Neural cell (in vitro differentiated cells): ENCODE results near the gene TADA1. TPM values are rescaled to one million over a fixed set of nuclear protein-coding genes. Genes with fewer than 3 reads are reported as not detected.

ENCODE experiments used
- H2AFZ ChIP-seq: fragments of 200-600, 300-800 bp; sonication (generic), shearing (Covaris generic); 2 replicates; pipeline ENCODE4 v1.6.0; 2014; ENCODE audit warnings: low read depth, mild to moderate bottlenecking, antibody characterized with exemption, low read length, moderate library complexity
- H3F3A ChIP-seq: fragments of 200-600 bp; shearing (Covaris generic); 2 replicates; pipeline ENCODE4 v1.6.1; 2016; ENCODE audit warnings: mild to moderate bottlenecking, moderate library complexity, mixed read lengths, antibody characterized with exemption, low read length; ENCODE audit not compliant: insufficient read depth, poor library complexity, severe bottlenecking
- H3K27ac ChIP-seq: fragments of 200-600, 300-800 bp; sonication (generic), shearing (Covaris generic); 2 replicates; pipeline ENCODE4 v1.5.1; 2014; ENCODE audit warnings: mild to moderate bottlenecking, low read length, moderate library complexity
- H3K27me3 ChIP-seq: fragments of 300-800, 200-600 bp; sonication (generic), shearing (Covaris generic); 2 replicates; pipeline ENCODE4 v1.6.0; 2014; ENCODE audit warnings: mild to moderate bottlenecking, low read depth, low read length, moderate library complexity; ENCODE audit not compliant: insufficient read depth
- H3K36me3 ChIP-seq: fragments of 300-800, 200-600 bp; sonication (generic), shearing (Covaris generic); 2 replicates; pipeline ENCODE4 v1.5.1; 2014; ENCODE audit warnings: mild to moderate bottlenecking, antibody characterized with exemption, low read length, moderate library complexity; ENCODE audit not compliant: insufficient read depth
- H3K4me2 ChIP-seq: fragments of 300-800, 200-600 bp; sonication (generic), shearing (Covaris generic); 2 replicates; pipeline ENCODE4 v1.6.0; 2014; ENCODE audit warnings: mild to moderate bottlenecking, low read length
- H3K4me3 ChIP-seq: fragments of 300-800, 200-600 bp; sonication (generic), shearing (Covaris generic); 2 replicates; pipeline ENCODE4 v1.5.1; 2014; ENCODE audit warnings: mild to moderate bottlenecking, low read length, moderate library complexity
- H3K79me2 ChIP-seq: fragments of 200-600 bp; shearing (Covaris generic); replicated peaks from 2 replicates; pipeline ENCODE4 v1.6.0; 2014; ENCODE audit warnings: mild to moderate bottlenecking, low read length, moderate library complexity; ENCODE audit not compliant: insufficient read depth
- H3K9ac ChIP-seq: fragments of 300-800, 200-600 bp; sonication (generic), shearing (Covaris generic); 2 replicates; pipeline ENCODE4 v1.6.1; 2016; ENCODE audit warnings: mild to moderate bottlenecking, low read length, mixed read lengths
- H3K9me2 ChIP-seq: fragments of 200-600 bp; shearing (Covaris generic); 2 replicates; pipeline ENCODE4 v1.6.1; 2016; ENCODE audit warnings: mild to moderate bottlenecking, low read length, mixed read lengths; ENCODE audit not compliant: insufficient read depth
- H3K9me3 ChIP-seq: fragments of 200-600, 300-800 bp; sonication (generic), shearing (Covaris generic); 2 replicates; pipeline ENCODE4 v1.6.1; 2016; ENCODE audit warnings: mild to moderate bottlenecking, mixed run types, low read length, moderate library complexity, mixed read lengths
- H4K20me1 ChIP-seq: fragments of 200-600 bp; shearing (Covaris generic); 2 replicates; pipeline ENCODE4 v1.6.1; 2016; ENCODE audit warnings: mild to moderate bottlenecking, mixed run types; ENCODE audit not compliant: insufficient read depth
- CTCF ChIP-seq: fragments of 450-650 bp; IDR thresholded peaks from 2 replicates; pipeline ENCODE4 v1.5.1; 2014; ENCODE audit warnings: antibody characterized with exemption, mild to moderate bottlenecking, moderate library complexity; ENCODE audit not compliant: poor library complexity, severe bottlenecking
- EP300 ChIP-seq: fragments of 450-650 bp; conservative IDR thresholded peaks from 2 replicates; pipeline ENCODE4 v1.6.1; 2014; ENCODE audit warnings: antibody characterized with exemption, mild to moderate bottlenecking, moderate library complexity; ENCODE audit not compliant: poor library complexity, severe bottlenecking
- EZH2 ChIP-seq: fragments of 200-600, 300-800 bp; shearing (Covaris generic), sonication (generic); IDR thresholded peaks from 2 replicates; pipeline ENCODE4 v1.6.1; 2014; ENCODE audit warnings: antibody characterized with exemption, low read length, borderline replicate concordance, mild to moderate bottlenecking; ENCODE audit not compliant: insufficient read depth, poor library complexity, severe bottlenecking
- MXI1 ChIP-seq: fragments of 450-650 bp; conservative IDR thresholded peaks from 2 replicates; pipeline ENCODE4 v1.6.1; 2014; ENCODE audit warnings: antibody characterized with exemption, mild to moderate bottlenecking; ENCODE audit not compliant: poor library complexity, severe bottlenecking
- POLR2AphosphoS5 ChIP-seq: IDR thresholded peaks from 2 replicates; pipeline ENCODE4 v1.6.1; 2012
- RAD21 ChIP-seq: fragments of 450-650 bp; conservative IDR thresholded peaks from 2 replicates; pipeline ENCODE4 v1.6.1; 2014; ENCODE audit warnings: antibody characterized with exemption, mild to moderate bottlenecking, moderate library complexity
- REST ChIP-seq: IDR thresholded peaks from 2 replicates; pipeline ENCODE4 v1.6.1; 2012; ENCODE audit warnings: borderline replicate concordance
- SMC3 ChIP-seq: fragments of 450-650 bp; conservative IDR thresholded peaks from 2 replicates; pipeline ENCODE4 v1.6.1; 2014; ENCODE audit warnings: antibody characterized with exemption, mild to moderate bottlenecking, moderate library complexity; ENCODE audit not compliant: poor library complexity
- TAF1 ChIP-seq: IDR thresholded peaks from 2 replicates; pipeline ENCODE4 v1.6.1; 2012; ENCODE audit warnings: low read depth
- polyA plus RNA-seq: library from polyadenylated mRNA; depleted of rRNA; stranded (reverse); fragments of >200 nt; gene quantifications from 2 replicates; pipeline ENCODE4 v1.2.3, GENCODE V29; 2014

The TADA1 gene
- polyA plus RNA-seq, 1 donor from 2014 or later: 99.6 TPM

GRCh38 chr1:166903232-166903631 lies 27.2 kb upstream of the TADA1 start (continued):
- TF ChIP-seq SMC3 (no peak), RAD21 (no peak)

- H3F3A ChIP-seq: no peaks in the 10 kb centered on the region
- no peaks in the 10 kb centered on the region for H3K9me2 ChIP-seq
Measured at GRCh38 chr1:166902279-166902678, 26.2 kb upstream of the TADA1 start.

GRCh38 chr1:166900987-166901386 lies 24.9 kb upstream of the TADA1 start:
- no peak overlapping the region for H3K4me3 ChIP-seq
- no peaks in the 10 kb centered on the region for H3K36me3 ChIP-seq
- no peaks in the 10 kb centered on the region for H3K27me3 ChIP-seq
- no peaks in the 10 kb centered on the region for H3K9me2 ChIP-seq
- no peaks in the 10 kb centered on the region for H4K20me1 ChIP-seq
- TF ChIP-seq EZH2 (no peak), TAF1 (no peak), POLR2AphosphoS5 (no peak), EP300 (no peak)
- H3K4me2 ChIP-seq: no peak overlapping the region
- no peak overlapping the region for H2AFZ ChIP-seq
- no peaks in the 10 kb centered on the region for H3F3A ChIP-seq
- H3K9me3 ChIP-seq: no peaks in the 10 kb centered on the region
- no peak overlapping the region for H3K9ac ChIP-seq
- no peaks in the 10 kb centered on the region for H3K79me2 ChIP-seq
- no peak overlapping the region for H3K27ac ChIP-seq

More at GRCh38 chr1:166902279-166902678, 26.2 kb upstream of the TADA1 start:
- H3K9ac ChIP-seq: no peak overlapping the region
- H3K36me3 ChIP-seq: no peaks in the 10 kb centered on the region
- no peak overlapping the region for H3K4me2 ChIP-seq
- no peaks in the 10 kb centered on the region for H3K27me3 ChIP-seq
- H3K4me3 ChIP-seq: no peak overlapping the region
- H3K27ac ChIP-seq: no peak overlapping the region
- H2AFZ ChIP-seq: no peak overlapping the region
- no peaks in the 10 kb centered on the region for H3K79me2 ChIP-seq
- TF ChIP-seq MXI1: no peak
- no peak for TF ChIP-seq POLR2AphosphoS5
- TF ChIP-seq REST: no peak
- no peak for TF ChIP-seq EP300
- no peaks in the 10 kb centered on the region for H3K9me3 ChIP-seq
- no peaks in the 10 kb centered on the region for H4K20me1 ChIP-seq

- H3K79me2 ChIP-seq: no peaks in the 10 kb centered on the region
Measured at GRCh38 chr1:166899769-166900168, 23.7 kb upstream of the TADA1 start.

More at GRCh38 chr1:166899769-166900168, 23.7 kb upstream of the TADA1 start:
- H3K9ac ChIP-seq: no peak overlapping the region
- H4K20me1 ChIP-seq: no peaks in the 10 kb centered on the region
- H3K4me2 ChIP-seq: no peak overlapping the region
- no peaks in the 10 kb centered on the region for H3K27me3 ChIP-seq
- TF ChIP-seq RAD21: no peak
- TF ChIP-seq EP300: no peak
- no peak for TF ChIP-seq TAF1
- no peak for TF ChIP-seq EZH2
- TF ChIP-seq REST: no peak
- no peak for TF ChIP-seq POLR2AphosphoS5
- TF ChIP-seq SMC3: no peak
- no peak for TF ChIP-seq CTCF
- TF ChIP-seq MXI1: no peak
- H3F3A ChIP-seq: no peaks in the 10 kb centered on the region
- no peak overlapping the region for H3K4me3 ChIP-seq
- no peak overlapping the region for H3K27ac ChIP-seq
- H3K36me3 ChIP-seq: no peaks in the 10 kb centered on the region
- no peak overlapping the region for H2AFZ ChIP-seq
- no peaks in the 10 kb centered on the region for H3K9me2 ChIP-seq
- H3K9me3 ChIP-seq: no peaks in the 10 kb centered on the region
